HG03575 (cell line): Measurements from ENCODE around the gene TPM3.
"Not testable (repeated sequence)": the region's sequence is repeated elsewhere in the genome, so short reads cannot be mapped to it uniquely, and the experiment has no call there.

Experiments used
- ATAC-seq: cut with Tn5 transposase; IDR thresholded peaks from one replicate; pipeline ENCODE4 v1.9.1; 2021; ENCODE audit not compliant: unreplicated experiment, insufficient number of reproducible peaks, low FRiP score; ENCODE audit errors: extremely low read depth

Gene TPM3

GRCh38 chr1:154137888-154138287, 54.0 kb downstream of the TPM3 start:
- no peak for ATAC-seq

- no peak for ATAC-seq
Observed at GRCh38 chr1:154133256-154133655, 58.6 kb downstream of the TPM3 start.

GRCh38 chr1:154129391-154129970, 62.4 kb downstream of the TPM3 start:
- ATAC-seq: no peak

GRCh38 chr1:154123205-154123604, 68.7 kb downstream of the TPM3 start:
- not testable (repeated sequence) for ATAC-seq

- ATAC-seq: no peak
Observed at GRCh38 chr1:154117642-154118041, 74.3 kb downstream of the TPM3 start.

GRCh38 chr1:154115180-154115579, 76.7 kb downstream of the TPM3 start:
- ATAC-seq: no peak
